HepG2 (cell line): ENCODE measurements around the gene PRM3. TPM values are rescaled to one million over a fixed set of nuclear protein-coding genes. Genes with fewer than 3 reads are reported as not detected.

Source experiments
- CENPT ChIP-seq: sonication (generic); formaldehyde crosslinking; IDR thresholded peaks from 2 replicates; pipeline ENCODE4 v1.8.0; 2022; ENCODE audit warnings: low read depth, mild to moderate bottlenecking, moderate library complexity, missing genetic modification reagents
- KIAA2018 ChIP-seq: sonication (generic); formaldehyde crosslinking; IDR thresholded peaks from 2 replicates; pipeline ENCODE4 v1.5.0; 2020; ENCODE audit warnings: mild to moderate bottlenecking, missing genetic modification reagents, borderline replicate concordance
- MIXL1 ChIP-seq: IDR thresholded peaks from 2 replicates; pipeline ENCODE4 v1.6.1; 2016
- PHF8 ChIP-seq: sonication (generic); formaldehyde crosslinking; IDR thresholded peaks from 2 replicates; pipeline ENCODE4 v1.5.0; 2020; ENCODE audit warnings: missing genetic modification reagents
- TBP ChIP-seq: sonication (generic); formaldehyde crosslinking; IDR thresholded peaks from 2 replicates; pipeline ENCODE4 v1.5.0; 2020; ENCODE audit warnings: missing genetic modification reagents
- ZBTB40 ChIP-seq, 2 experiments: fragments of 450-650 bp in 1 of 2; sonication (generic) in 1 of 2; formaldehyde crosslinking in 1 of 2; IDR thresholded peaks; 2 replicates each; pipeline versions ENCODE4 v1.6.1 to v1.8.0; 2016 to 2022; ENCODE audit warnings: antibody characterized with exemption in 1 of 2, mild to moderate bottlenecking in 1 of 2, missing genetic modification reagents in 1 of 2
- ZNF567 ChIP-seq: sonication (generic); formaldehyde crosslinking; IDR thresholded peaks from 2 replicates; pipeline ENCODE4 v1.8.1; 2023; ENCODE audit warnings: mild to moderate bottlenecking, missing genetic modification reagents, borderline replicate concordance
- ZNF572 ChIP-seq: sonication (generic); formaldehyde crosslinking; IDR thresholded peaks from 2 replicates; pipeline ENCODE4 v1.5.1; 2020; ENCODE audit warnings: mild to moderate bottlenecking, missing genetic modification reagents
- polyA plus RNA-seq, 8 experiments: library from polyadenylated mRNA; depleted of rRNA in 3 of 8; stranded (reverse) in 7 of 8; unstranded in 1 of 8; fragments of >200 nt; fragmentation: Illumina TruSeq in 4 of 8; extraction: Trizol in 4 of 8; gene quantifications; 2 replicates each; pipeline versions ENCODE4 v1.2.1 to v1.2.3, GENCODE V29; 2011 to 2016; ENCODE audit warnings: low read depth in 4 of 8, missing spikeins in 1 of 8, mixed read lengths in 1 of 8; ENCODE audit not compliant: insufficient read depth in 1 of 8
- total RNA-seq, 5 experiments: library from RNA; depleted of rRNA; stranded (reverse); fragments of >200 nt; fragmentation: Illumina TruSeq; extraction: Trizol; gene quantifications; 2 replicates each; pipeline ENCODE4 v1.2.3, GENCODE V29; 2016; ENCODE audit warnings: low read depth in 1 of 5

Gene PRM3
- total and polyA plus RNA-seq, 2 of the 13 experiments (the other 11 are each of a cell fraction or from before 2014, with no cell fraction given): not detected

- no peak for TF ChIP-seq KIAA2018 (CRISPR knock-in tag)
- no peak for TF ChIP-seq TBP
- no peak for TF ChIP-seq ZBTB40 (IDR thresholded peaks at IDR 0.05)
- 0 out of 2 replicates have a peak, but pooled peaks have one; percentile 48 for TF ChIP-seq ZBTB40 (CRISPR knock-in tag; IDR thresholded peaks at IDR 0.05)
- TF ChIP-seq ZNF572 (CRISPR knock-in tag): no peak
- TF ChIP-seq PHF8: peak; percentile 43; the same call in 1 of the 2 replicates
- no peak for TF ChIP-seq CENPT (CRISPR knock-in tag)
- peak; percentile 88 for TF ChIP-seq ZNF567 (CRISPR knock-in tag)
- peak; percentile 70 for TF ChIP-seq MIXL1 (CRISPR knock-in tag)
Observed at GRCh38 chr16:11296706-11297491, 23.5 kb upstream of the PRM3 start (continued).
